ENCODE data around the gene MRPL18. TPM values are rescaled to one million over a fixed set of nuclear protein-coding genes. Genes with fewer than 3 reads are reported as not detected.

Gene MRPL18
- total and polyA plus RNA-seq, 9 of the 15 experiments (the other 6 are each of a cell fraction or from before 2014, with no cell fraction given), result 149 to 456 (median 196) TPM

- no peak for TF ChIP-seq ZC3H8 (IDR thresholded peaks at IDR 0.05)
- TF ChIP-seq DEAF1 (CRISPR knock-in tag; IDR thresholded peaks at IDR 0.05), result no peak
- TF ChIP-seq CEBPB (tag; IDR thresholded peaks at IDR 0.05), result peak; percentile 62; the same call in 1 of the 2 replicates
- peak; percentile 45; the same call in 1 of the 2 replicates for TF ChIP-seq CXXC5 (CRISPR knock-in tag; IDR thresholded peaks at IDR 0.05)
- TF ChIP-seq ZNF282 (CRISPR knock-in tag; IDR thresholded peaks at IDR 0.05), result no peak
- no peak for TF ChIP-seq IRF2 (CRISPR knock-in tag; IDR thresholded peaks at IDR 0.05)
- TF ChIP-seq HNRNPLL (IDR thresholded peaks at IDR 0.05; ENCODE audit: low read depth, low read length, poor library complexity, severe bottlenecking), result no peak
- no peak for TF ChIP-seq NR2C1 (IDR thresholded peaks at IDR 0.05)
- 0 out of 2 replicates have a peak, but pooled peaks have one; percentile 37 for TF ChIP-seq NR2C1 (tag; IDR thresholded peaks at IDR 0.05)
- TF ChIP-seq NR2C2 (CRISPR knock-in tag; IDR thresholded peaks at IDR 0.05), result no peak
- TF ChIP-seq NR2C2 (tag; IDR thresholded peaks at IDR 0.05), result peak; percentile 60; the same call in 1 of the 2 replicates
- TF ChIP-seq EP300 (IDR thresholded peaks at IDR 0.05; ENCODE audit: low read length), result no peak
- TF ChIP-seq ZNF699 (CRISPR knock-in tag; IDR thresholded peaks at IDR 0.05; ENCODE audit: insufficient replicate concordance), result no peak
- no peak for TF ChIP-seq ILF3 (IDR thresholded peaks at IDR 0.05; ENCODE audit: borderline replicate concordance)
- TF ChIP-seq NUFIP1 (IDR thresholded peaks at IDR 0.05; ENCODE audit: partially characterized antibody), result no peak
- peak in 1 of 2 experiments; percentile 7; a peak in 2 of 4 replicates for TF ChIP-seq TRIM24 (IDR thresholded peaks at IDR 0.05)
- no peak for TF ChIP-seq PTRF (tag; IDR thresholded peaks at IDR 0.05)
- 0 out of 2 replicates have a peak, but pooled peaks have one; percentile 1 for TF ChIP-seq SOX6 (IDR thresholded peaks at IDR 0.05)
- no peak for TF ChIP-seq HNRNPL (IDR thresholded peaks at IDR 0.05; ENCODE audit: low read depth, low read length)
- no peak for TF ChIP-seq SNRNP70 (optimal IDR thresholded peaks at IDR 0.05; ENCODE audit: low read depth, low read length)
- no peak for TF ChIP-seq ARID2 (IDR thresholded peaks at IDR 0.05)
- no peak for TF ChIP-seq CHD4 (IDR thresholded peaks at IDR 0.05; ENCODE audit: insufficient read depth, insufficient replicate concordance, low read depth, low read length, poor library complexity, severe bottlenecking)
- no peak for TF ChIP-seq U2AF2 (optimal IDR thresholded peaks at IDR 0.05; ENCODE audit: low read depth, low read length)
- TF ChIP-seq, protein P1, sequence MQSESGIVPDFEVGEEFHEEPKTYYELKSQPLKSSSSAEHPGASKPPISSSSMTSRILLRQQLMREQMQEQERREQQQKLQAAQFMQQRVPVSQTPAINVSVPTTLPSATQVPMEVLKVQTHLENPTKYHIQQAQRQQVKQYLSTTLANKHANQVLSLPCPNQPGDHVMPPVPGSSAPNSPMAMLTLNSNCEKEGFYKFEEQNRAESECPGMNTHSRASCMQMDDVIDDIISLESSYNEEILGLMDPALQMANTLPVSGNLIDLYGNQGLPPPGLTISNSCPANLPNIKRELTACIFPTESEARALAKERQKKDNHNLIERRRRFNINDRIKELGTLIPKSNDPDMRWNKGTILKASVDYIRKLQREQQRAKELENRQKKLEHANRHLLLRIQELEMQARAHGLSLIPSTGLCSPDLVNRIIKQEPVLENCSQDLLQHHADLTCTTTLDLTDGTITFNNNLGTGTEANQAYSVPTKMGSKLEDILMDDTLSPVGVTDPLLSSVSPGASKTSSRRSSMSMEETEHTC (IDR thresholded peaks at IDR 0.05), result 0 out of 2 replicates have a peak, but pooled peaks have one; percentile 18
- TF ChIP-seq EZH2 (IDR thresholded peaks at IDR 0.05; ENCODE audit: borderline replicate concordance, low read depth, low read length), result no peak
- no peak for TF ChIP-seq ZBTB49 (CRISPR knock-in tag; IDR thresholded peaks at IDR 0.05; ENCODE audit: borderline replicate concordance)
- TF ChIP-seq ZNF584 (CRISPR knock-in tag; IDR thresholded peaks at IDR 0.05; ENCODE audit: low read depth), result peak; percentile 8; the same call in 1 of the 2 replicates
Measured at GRCh38 chr6:159806021-159806458, 15.8 kb downstream of the MRPL18 start (continued).

All from K562 (cell line).